Peyer's patch (tissue), 4 donors: ENCODE results near the gene FHOD3.

Experiments
- POLR2A ChIP-seq, 2 donors: fragments of 450-650 bp; IDR thresholded peaks; one replicate each; pipeline ENCODE4 v1.5.1; 2017; ENCODE audit warnings: antibody characterized with exemption in 2 of 2, mild to moderate bottlenecking in 2 of 2, moderate library complexity in 2 of 2
- TF ChIP-seq, protein P1 (sequence below), 6 experiments: fragments of 450-650 bp in 4 of 6; fragments of 200-600 bp in 2 of 6; sonication (generic) in 1 of 6; IDR thresholded peaks; one replicate each; pipeline ENCODE4 v1.5.1; 2017 to 2019; ENCODE audit warnings: antibody characterized with exemption in 6 of 6, mild to moderate bottlenecking in 3 of 6, moderate library complexity in 1 of 6

DNA sequence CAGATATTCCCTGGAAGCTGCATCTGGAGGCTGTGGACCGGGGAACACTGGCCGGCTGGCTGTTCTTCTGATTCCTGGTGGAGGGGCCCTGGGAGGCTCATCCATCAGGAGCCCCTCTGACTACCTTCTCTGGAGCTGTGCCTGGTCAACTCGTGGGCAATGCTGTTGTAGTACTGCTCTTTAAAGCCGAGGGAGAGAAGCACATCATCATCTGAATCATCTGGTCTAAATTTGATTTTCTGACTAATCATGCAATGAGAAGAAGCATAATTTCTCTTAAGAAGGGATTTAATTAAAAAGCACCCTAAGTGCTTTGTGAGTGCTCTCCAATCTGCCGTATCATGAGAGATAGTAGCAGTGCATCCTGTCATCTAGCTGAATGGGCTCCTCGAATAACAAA lies 229.5 kb downstream of the FHOD3 start:
- no peak for TF ChIP-seq POLR2A (IDR thresholded peaks at IDR 0.05)
- TF ChIP-seq, protein P1, sequence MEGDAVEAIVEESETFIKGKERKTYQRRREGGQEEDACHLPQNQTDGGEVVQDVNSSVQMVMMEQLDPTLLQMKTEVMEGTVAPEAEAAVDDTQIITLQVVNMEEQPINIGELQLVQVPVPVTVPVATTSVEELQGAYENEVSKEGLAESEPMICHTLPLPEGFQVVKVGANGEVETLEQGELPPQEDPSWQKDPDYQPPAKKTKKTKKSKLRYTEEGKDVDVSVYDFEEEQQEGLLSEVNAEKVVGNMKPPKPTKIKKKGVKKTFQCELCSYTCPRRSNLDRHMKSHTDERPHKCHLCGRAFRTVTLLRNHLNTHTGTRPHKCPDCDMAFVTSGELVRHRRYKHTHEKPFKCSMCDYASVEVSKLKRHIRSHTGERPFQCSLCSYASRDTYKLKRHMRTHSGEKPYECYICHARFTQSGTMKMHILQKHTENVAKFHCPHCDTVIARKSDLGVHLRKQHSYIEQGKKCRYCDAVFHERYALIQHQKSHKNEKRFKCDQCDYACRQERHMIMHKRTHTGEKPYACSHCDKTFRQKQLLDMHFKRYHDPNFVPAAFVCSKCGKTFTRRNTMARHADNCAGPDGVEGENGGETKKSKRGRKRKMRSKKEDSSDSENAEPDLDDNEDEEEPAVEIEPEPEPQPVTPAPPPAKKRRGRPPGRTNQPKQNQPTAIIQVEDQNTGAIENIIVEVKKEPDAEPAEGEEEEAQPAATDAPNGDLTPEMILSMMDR (IDR thresholded peaks at IDR 0.05), result no peak
